Measurements from ENCODE around the gene ANKRA2.

- TF ChIP-seq CTCF (IDR thresholded peaks at IDR 0.05) (no peak), POLR2A (IDR thresholded peaks at IDR 0.05) (no peak)
Observed at GRCh38 chr5:73591698-73592501, 26.5 kb upstream of the ANKRA2 start.
